Calu3 (cell line): Measurements from ENCODE around the gene FBXO10. TPM values are rescaled to one million over a fixed set of nuclear protein-coding genes. Genes with fewer than 3 reads are reported as not detected.
"Not testable (repeated sequence)": the region's sequence is repeated elsewhere in the genome, so short reads cannot be mapped to it uniquely, and the experiment has no call there.

Source experiments
- BruUV-seq: library from RNA; stranded (reverse); fragments of 400-500 nt; replicated peaks from 2 replicates; lab custom pipeline; 2021; lab: Mats Ljungman, UMichigan
- CTCF ChIA-PET: fragments of 300-600 bp; sonication (Branson Sonifier 250); formaldehyde crosslinking; loops from one replicate; lab custom pipeline; 2022; ENCODE audit warnings: antibody characterized with exemption; lab: Charles Lee
- DNase-seq: peaks from one replicate; pipeline ENCODE4 v3.0.0; 2022
- H3K27ac Mint-ChIP-seq: one replicate; pipeline ENCODE4 v1.8.0; 2022; ENCODE audit warnings: mixed read lengths; ENCODE audit not compliant: unreplicated experiment
- H3K27me3 Mint-ChIP-seq: one replicate; pipeline ENCODE4 v1.8.0; 2022; ENCODE audit warnings: mixed read lengths; ENCODE audit not compliant: unreplicated experiment
- H3K36me3 Mint-ChIP-seq: one replicate; pipeline ENCODE4 v1.8.0; 2022; ENCODE audit warnings: mild to moderate bottlenecking, moderate library complexity, mixed read lengths; ENCODE audit not compliant: insufficient read depth, unreplicated experiment
- H3K4me1 Mint-ChIP-seq: one replicate; pipeline ENCODE4 v1.8.0; 2022; ENCODE audit warnings: mild to moderate bottlenecking, low read depth, mixed read lengths; ENCODE audit not compliant: unreplicated experiment
- H3K4me3 Mint-ChIP-seq: one replicate; pipeline ENCODE4 v1.8.0; 2022; ENCODE audit warnings: mild to moderate bottlenecking, low read depth, moderate library complexity, mixed read lengths; ENCODE audit not compliant: unreplicated experiment
- H3K9me3 Mint-ChIP-seq: one replicate; pipeline ENCODE4 v1.8.0; 2022; ENCODE audit warnings: low read depth, mixed read lengths; ENCODE audit not compliant: unreplicated experiment
- intact Hi-C: fragments of 100-400 bp; cut with micrococcal nuclease; formaldehyde crosslinking; loops from one replicate; pipeline ENCODE4 v1.10.0; 2022; ENCODE audit not compliant: unreplicated experiment
- total RNA-seq: library from RNA; stranded (reverse); gene quantifications from 2 replicates; pipeline ENCODE4 v1.2.3, GENCODE V29; 2022
- TF ChIP-seq, protein P1 (sequence below): fragments of 200-600 bp; IDR thresholded peaks from one replicate; pipeline ENCODE4 v1.8.0; 2022; ENCODE audit warnings: antibody characterized with exemption; ENCODE audit not compliant: unreplicated experiment

The FBXO10 gene
- total RNA-seq, 1 experiment from 2014 or later = 0.94 TPM

DNA sequence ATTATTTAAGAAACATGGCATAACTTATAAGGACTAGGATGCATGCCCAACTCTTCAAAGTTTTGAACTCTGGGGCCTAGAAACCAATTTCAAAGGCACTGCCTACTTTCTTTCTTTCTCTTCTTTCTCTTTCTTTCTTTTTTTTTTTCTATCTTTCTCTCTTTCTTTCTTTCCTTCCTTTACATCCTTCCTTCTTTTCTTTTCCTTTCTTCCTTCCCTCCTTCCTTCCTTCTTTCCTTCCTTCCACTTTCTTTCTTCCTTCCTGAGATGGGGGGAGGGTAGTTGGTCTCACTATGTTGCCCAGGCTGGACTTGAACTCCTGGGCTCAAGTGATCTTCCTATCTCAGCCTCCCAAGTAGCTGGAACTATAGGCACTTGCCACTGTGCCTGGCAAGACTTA, 32.1 kb upstream of the FBXO10 start:
- TF ChIP-seq, protein P1, sequence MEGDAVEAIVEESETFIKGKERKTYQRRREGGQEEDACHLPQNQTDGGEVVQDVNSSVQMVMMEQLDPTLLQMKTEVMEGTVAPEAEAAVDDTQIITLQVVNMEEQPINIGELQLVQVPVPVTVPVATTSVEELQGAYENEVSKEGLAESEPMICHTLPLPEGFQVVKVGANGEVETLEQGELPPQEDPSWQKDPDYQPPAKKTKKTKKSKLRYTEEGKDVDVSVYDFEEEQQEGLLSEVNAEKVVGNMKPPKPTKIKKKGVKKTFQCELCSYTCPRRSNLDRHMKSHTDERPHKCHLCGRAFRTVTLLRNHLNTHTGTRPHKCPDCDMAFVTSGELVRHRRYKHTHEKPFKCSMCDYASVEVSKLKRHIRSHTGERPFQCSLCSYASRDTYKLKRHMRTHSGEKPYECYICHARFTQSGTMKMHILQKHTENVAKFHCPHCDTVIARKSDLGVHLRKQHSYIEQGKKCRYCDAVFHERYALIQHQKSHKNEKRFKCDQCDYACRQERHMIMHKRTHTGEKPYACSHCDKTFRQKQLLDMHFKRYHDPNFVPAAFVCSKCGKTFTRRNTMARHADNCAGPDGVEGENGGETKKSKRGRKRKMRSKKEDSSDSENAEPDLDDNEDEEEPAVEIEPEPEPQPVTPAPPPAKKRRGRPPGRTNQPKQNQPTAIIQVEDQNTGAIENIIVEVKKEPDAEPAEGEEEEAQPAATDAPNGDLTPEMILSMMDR = no peak
- Mint-ChIP-seq H3K9me3 (no peaks in the 10 kb centered on the region), H3K27me3 (peaks cover 17% of the 10 kb centered on the region), H3K4me3 (no peak overlapping the region), H3K36me3 (no peaks in the 10 kb centered on the region), H3K27ac (no peak overlapping the region), H3K4me1 (peaks cover 2% of the 10 kb centered on the region)
- no TSS peak for BruUV-seq
- intact Hi-C loops = no loop called here
- DNase-seq = no peak
- CTCF ChIA-PET = no interaction called here

DNA sequence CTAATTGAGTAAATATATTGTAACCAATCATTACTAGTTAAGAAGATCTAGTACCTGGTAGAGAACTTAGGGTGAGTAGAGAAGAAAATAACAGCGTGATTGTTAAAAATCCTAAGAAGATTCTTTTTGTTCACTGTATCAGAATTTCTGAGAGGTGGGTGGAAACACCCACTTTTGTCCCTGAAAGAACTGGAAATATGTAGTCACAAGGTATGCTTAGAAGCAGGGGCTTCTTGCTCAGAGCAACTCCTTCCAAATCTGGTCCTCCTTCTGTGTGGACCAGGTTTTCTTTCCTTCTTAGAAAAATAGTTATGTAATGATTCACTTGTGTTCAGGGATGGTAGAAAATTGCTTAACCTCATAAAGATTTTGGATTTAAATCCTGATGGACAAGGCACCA, 28.1 kb upstream of the FBXO10 start:
- BruUV-seq = no TSS peak
- intact Hi-C loops = no loop called here
- DNase-seq = no peak
- TF ChIP-seq, protein P1 = no peak
- Mint-ChIP-seq H3K9me3 (no peaks in the 10 kb centered on the region), H3K27me3 (peaks cover 6% of the 10 kb centered on the region), H3K27ac (no peak overlapping the region), H3K4me3 (no peak overlapping the region), H3K36me3 (no peaks in the 10 kb centered on the region), H3K4me1 (peaks cover 13% of the 10 kb centered on the region)
- CTCF ChIA-PET = no interaction called here

DNA sequence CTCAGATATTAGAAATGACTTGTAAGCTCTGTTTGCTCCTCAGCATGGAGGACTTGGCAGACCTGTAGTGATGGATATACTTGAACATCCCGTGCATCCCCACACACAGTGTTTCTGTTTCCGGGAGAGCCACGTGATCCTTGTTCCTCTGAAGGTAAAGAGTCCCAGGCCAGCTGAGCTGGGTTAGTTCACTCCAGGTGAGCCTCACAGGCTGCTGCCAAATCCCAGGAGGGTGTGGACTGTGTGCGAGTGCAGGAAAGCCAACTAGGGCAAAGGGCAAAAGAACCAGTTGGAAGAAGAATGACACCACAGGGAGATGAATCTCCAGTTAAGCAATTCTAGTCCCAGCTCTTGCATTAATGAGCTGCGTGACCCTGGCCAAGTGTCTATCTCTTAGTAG, 26.6 kb upstream of the FBXO10 start:
- H3K4me1 Mint-ChIP-seq = peaks cover 13% of the 10 kb centered on the region
- intact Hi-C loops = no loop called here
- BruUV-seq = no TSS peak
- CTCF ChIA-PET = no interaction called here
- H3K27me3 Mint-ChIP-seq = no peaks in the 10 kb centered on the region
- H3K27ac Mint-ChIP-seq = no peak overlapping the region
- H3K36me3 Mint-ChIP-seq = no peaks in the 10 kb centered on the region
- TF ChIP-seq, protein P1 = no peak
- no peak overlapping the region for H3K4me3 Mint-ChIP-seq
- peak; percentile 15 for DNase-seq
- no peaks in the 10 kb centered on the region for H3K9me3 Mint-ChIP-seq

DNA sequence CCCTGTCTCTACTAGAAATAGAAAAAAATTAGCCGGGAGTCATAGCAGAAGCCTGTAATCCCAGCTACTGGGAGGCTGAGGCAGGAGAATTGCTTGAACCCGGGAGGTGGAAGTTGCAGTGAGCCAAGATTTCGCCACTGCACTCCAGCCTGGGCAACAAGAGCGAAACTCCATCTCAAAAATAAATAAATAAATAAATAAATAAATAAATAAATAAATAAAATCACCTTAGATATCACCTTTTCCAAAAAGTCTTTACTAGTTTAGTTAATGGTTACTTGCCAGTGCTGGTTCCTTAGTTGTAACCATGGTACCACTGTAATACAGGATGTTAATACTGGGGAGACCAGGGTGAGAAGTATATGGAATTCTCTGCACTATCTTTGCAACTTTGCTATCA, 25.9 kb upstream of the FBXO10 start:
- H3K27ac Mint-ChIP-seq, H3K9me3 Mint-ChIP-seq, BruUV-seq, CTCF ChIA-PET, H3K36me3 Mint-ChIP-seq, H3K27me3 Mint-ChIP-seq, DNase-seq, intact Hi-C loops, H3K4me3 Mint-ChIP-seq: not testable (repeated sequence)
- peaks cover 13% of the 10 kb centered on the region for H3K4me1 Mint-ChIP-seq

DNA sequence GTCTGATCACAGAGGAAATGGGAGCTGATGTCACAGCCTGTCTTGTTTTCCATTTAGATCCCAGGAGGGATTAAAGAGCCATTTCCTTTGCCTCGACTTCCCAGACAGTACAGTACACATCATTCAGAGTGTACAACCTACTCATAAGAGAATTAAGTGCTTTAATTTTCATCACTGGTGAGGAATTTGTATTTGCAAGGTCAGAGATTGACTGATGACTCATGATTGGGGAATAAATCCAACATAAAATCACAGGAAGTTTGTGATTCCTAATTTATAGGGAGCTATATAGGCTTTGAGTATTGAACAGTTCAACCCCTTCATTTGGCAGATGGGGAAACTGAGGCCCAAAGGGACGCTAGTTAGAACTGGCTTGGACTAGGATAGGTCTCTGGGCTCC, 20.3 kb upstream of the FBXO10 start:
- Mint-ChIP-seq H3K9me3 (no peaks in the 10 kb centered on the region), H3K36me3 (peaks cover 12% of the 10 kb centered on the region), H3K4me3 (no peak overlapping the region), H3K27me3 (no peaks in the 10 kb centered on the region), H3K4me1 (no peaks in the 10 kb centered on the region), H3K27ac (no peak overlapping the region)
- no peak for DNase-seq
- BruUV-seq = no TSS peak
- TF ChIP-seq, protein P1 = no peak
- CTCF ChIA-PET = no interaction called here
- intact Hi-C loops = no loop called here
